Right lobe of liver (tissue), 6 donors: ENCODE results near the gene HIGD2A. TPM values are rescaled to one million over a fixed set of nuclear protein-coding genes. Genes with fewer than 3 reads are reported as not detected.

Experiments
- ATAC-seq, 4 donors: fragments of 200-7000 bp; cut with Tn5 transposase; one replicate each; pipeline ENCODE4 v1.9.1; 2020; ENCODE audit warnings: mild to moderate bottlenecking in 4 of 4, moderate library complexity in 4 of 4
- DNase-seq, 3 donors: peaks; one replicate each; pipeline ENCODE4 v3.0.0-alpha.2; 2020
- H3K27ac ChIP-seq, 3 donors: fragments of 200-600 bp; one replicate each; pipeline ENCODE4 v1.8.0; 2022
- H3K27me3 ChIP-seq, 2 donors: fragments of 200-600 bp; one replicate each; pipeline ENCODE4 v1.8.0; 2022
- H3K36me3 ChIP-seq, 4 donors: fragments of 200-600 bp; sonication (generic) in 1 of 4; one replicate each; pipeline versions ENCODE4 v1.5.1 to v1.8.0; 2017 to 2022; ENCODE audit warnings: control low read depth in 1 of 4
- H3K4me1 ChIP-seq, 4 donors: fragments of 200-600 bp; sonication (generic) in 1 of 4; one replicate each; pipeline versions ENCODE4 v1.5.1 to v1.8.0; 2017 to 2022; ENCODE audit warnings: control low read depth in 1 of 4
- H3K4me3 ChIP-seq, 3 donors: fragments of 200-600 bp; one replicate each; pipeline ENCODE4 v1.8.0; 2022
- H3K9me3 ChIP-seq, 4 donors: fragments of 200-600 bp; sonication (generic) in 1 of 4; one replicate each; pipeline versions ENCODE4 v1.5.1 to v1.8.0; 2017 to 2022; ENCODE audit warnings: control low read depth in 1 of 4
- POLR2A ChIP-seq: fragments of 450-650 bp; IDR thresholded peaks from one replicate; pipeline ENCODE4 v1.6.1; 2017; ENCODE audit warnings: antibody characterized with exemption, mild to moderate bottlenecking
- WGBS: methylation state at CpG from one replicate; pipeline ENCODE4 v1.1.6; 2018; ENCODE audit warnings: low coverage, low lambda C conversion rate; ENCODE audit not compliant: insufficient coverage; ENCODE audit errors: missing lambda C conversion rate; 5-methylcytosine and 5-hydroxymethylcytosine counted together
- intact Hi-C, 2 donors: fragments of 100-400 bp; cut with DNase I; formaldehyde crosslinking; loops; one replicate each; pipeline versions ENCODE4 v1.11.2 to v1.14.1; 2022
- total RNA-seq, 6 experiments: library from RNA; depleted of rRNA in 2 of 6; stranded (reverse); fragments of >200 nt in 2 of 6; fragmentation: NEBNext Ultra II Directional in 3 of 6; extraction: Animal tissue kit (Norgen Biotek cat#: 25700) in 3 of 6; gene quantifications; one replicate each; pipeline versions ENCODE4 v1.1.0 to v1.2.4, GENCODE V29; 2016 to 2023
- TF ChIP-seq, protein P1 (sequence below), 4 donors: fragments of 200-600 bp in 3 of 4; fragments of 450-650 bp in 1 of 4; IDR thresholded peaks; one replicate each; pipeline versions ENCODE4 v1.5.1 to v1.8.0; 2016 to 2022; ENCODE audit warnings: antibody characterized with exemption in 4 of 4, mild to moderate bottlenecking in 2 of 4
- donor health status: DM: no; HTN: yes; CAD: no.
- donor health status: DM: no; HTN: no; CAD: no.
- donor health status: DM: no; HTN: no; CAD: no.
- donor health status: DM: no; HTN: yes; CAD: no.
- donor health status: DM: no; HTN: yes; CAD: no.

Gene HIGD2A
- total RNA-seq, 6 experiments from 2014 or later: 39.0 to 107 (median 56.5) TPM

DNA sequence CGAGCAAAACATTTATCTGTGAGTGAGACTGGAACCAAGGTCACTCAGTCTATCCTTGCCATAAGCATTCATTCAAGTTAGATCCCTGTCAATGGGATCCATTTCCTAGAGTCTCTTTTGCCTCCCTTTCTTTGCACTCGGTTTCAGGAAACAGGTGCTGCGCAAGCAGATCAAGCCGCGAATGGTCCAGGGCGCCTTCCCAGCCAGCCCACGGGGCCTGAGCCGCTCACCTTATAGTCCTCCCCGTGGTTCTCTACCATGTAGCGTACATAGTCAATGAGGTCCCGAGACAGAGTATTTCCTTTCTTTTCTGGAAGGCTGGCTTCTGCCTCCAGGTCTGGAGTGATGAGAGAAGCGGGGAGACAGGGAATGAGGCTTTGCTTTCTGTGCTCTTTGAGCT, 3.6 kb upstream of the HIGD2A start:
- Histone ChIP-seq H3K9me3 (no peaks in the 10 kb centered on the region), H3K27me3 (no peaks in the 10 kb centered on the region), H3K27ac (no peak overlapping the region), H3K4me3 (no peak overlapping the region), H3K36me3 (peaks cover 0 to 30% (median 14%) of the 10 kb centered on the region in 4 donors), H3K4me1 (peaks cover 0 to 26% (median 6%) of the 10 kb centered on the region in 4 donors)
- ATAC-seq (no peak), DNase-seq (no peak)
- TF ChIP-seq, protein P1, sequence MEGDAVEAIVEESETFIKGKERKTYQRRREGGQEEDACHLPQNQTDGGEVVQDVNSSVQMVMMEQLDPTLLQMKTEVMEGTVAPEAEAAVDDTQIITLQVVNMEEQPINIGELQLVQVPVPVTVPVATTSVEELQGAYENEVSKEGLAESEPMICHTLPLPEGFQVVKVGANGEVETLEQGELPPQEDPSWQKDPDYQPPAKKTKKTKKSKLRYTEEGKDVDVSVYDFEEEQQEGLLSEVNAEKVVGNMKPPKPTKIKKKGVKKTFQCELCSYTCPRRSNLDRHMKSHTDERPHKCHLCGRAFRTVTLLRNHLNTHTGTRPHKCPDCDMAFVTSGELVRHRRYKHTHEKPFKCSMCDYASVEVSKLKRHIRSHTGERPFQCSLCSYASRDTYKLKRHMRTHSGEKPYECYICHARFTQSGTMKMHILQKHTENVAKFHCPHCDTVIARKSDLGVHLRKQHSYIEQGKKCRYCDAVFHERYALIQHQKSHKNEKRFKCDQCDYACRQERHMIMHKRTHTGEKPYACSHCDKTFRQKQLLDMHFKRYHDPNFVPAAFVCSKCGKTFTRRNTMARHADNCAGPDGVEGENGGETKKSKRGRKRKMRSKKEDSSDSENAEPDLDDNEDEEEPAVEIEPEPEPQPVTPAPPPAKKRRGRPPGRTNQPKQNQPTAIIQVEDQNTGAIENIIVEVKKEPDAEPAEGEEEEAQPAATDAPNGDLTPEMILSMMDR (IDR thresholded peaks at IDR 0.05): no peak
- no peak for TF ChIP-seq POLR2A
- WGBS: 88% methylated on average over 12 of the region's 12 CpGs
- intact Hi-C loops: no loop called here

DNA sequence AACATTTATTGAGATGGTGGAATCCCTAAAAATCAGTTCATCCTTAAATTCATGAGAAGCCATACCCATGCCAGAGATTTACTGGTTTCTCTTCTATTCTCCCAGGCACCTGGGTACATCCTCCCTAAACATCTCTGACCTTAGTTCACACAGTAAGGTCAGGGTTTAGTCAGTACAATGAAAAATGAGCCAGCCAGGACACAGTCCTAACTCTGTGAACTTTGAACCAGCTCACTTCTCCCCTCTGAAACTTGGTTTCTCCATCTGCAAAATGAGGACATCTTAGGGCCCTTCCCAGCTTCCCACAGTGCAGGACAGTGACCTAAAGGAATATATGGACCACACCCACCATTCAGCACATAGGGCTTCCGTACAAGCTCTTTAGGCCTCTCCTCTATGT, 2.1 kb upstream of the HIGD2A start:
- Histone ChIP-seq H3K9me3 (no peaks in the 10 kb centered on the region), H3K4me1 (peaks cover 0 to 27% (median 6%) of the 10 kb centered on the region in 4 donors), H3K36me3 (peaks cover 0 to 30% (median 14%) of the 10 kb centered on the region in 4 donors), H3K27ac (no peak overlapping the region), H3K4me3 (no peak overlapping the region), H3K27me3 (no peaks in the 10 kb centered on the region)
- ATAC-seq: no peak
- WGBS: 60% methylated on average over 1 of the region's 1 CpG
- intact Hi-C loops: no loop called here
- no peak for TF ChIP-seq POLR2A
- TF ChIP-seq, protein P1 (IDR thresholded peaks at IDR 0.05): no peak
- DNase-seq: no peak

- Histone ChIP-seq H3K27ac (no peak overlapping the region), H3K4me3 (peak overlapping the region; percentile 82 to 97 (median 93)), H3K36me3 (peaks cover 0 to 35% (median 12%) of the 10 kb centered on the region in 4 donors), H3K4me1 (peaks cover 0 to 27% (median 6%) of the 10 kb centered on the region in 4 donors), H3K27me3 (no peaks in the 10 kb centered on the region), H3K9me3 (no peaks in the 10 kb centered on the region)
- 33% methylated on average over 6 of the region's 8 CpGs for WGBS
- TF ChIP-seq, protein P1 (IDR thresholded peaks at IDR 0.05): no peak
- TF ChIP-seq POLR2A: no peak
- ATAC-seq (no peak), DNase-seq (no peak)
- intact Hi-C loops: no loop called here
Measured at GRCh38 chr5:176387384-176387925, 1.1 kb upstream of the HIGD2A start.

GRCh38 chr5:176388003-176388443, 528 bp upstream of the HIGD2A start:
- 2% methylated on average over 11 of the region's 29 CpGs for WGBS

More at GRCh38 chr5:176388003-176388443, 528 bp upstream of the HIGD2A start:
- intact Hi-C loops: no loop called here
- DNase-seq (no peak), ATAC-seq (no peak)
- Histone ChIP-seq H3K4me3 (peak overlapping the region; percentile 82 to 97 (median 93)), H3K4me1 (peaks cover 0 to 27% (median 6%) of the 10 kb centered on the region in 4 donors), H3K27me3 (no peaks in the 10 kb centered on the region), H3K27ac (peak overlapping the region in 1 of 3 donors; percentile 3), H3K9me3 (no peaks in the 10 kb centered on the region), H3K36me3 (peaks cover 0 to 35% (median 12%) of the 10 kb centered on the region in 4 donors)
- no peak for TF ChIP-seq POLR2A
- TF ChIP-seq, protein P1 (IDR thresholded peaks at IDR 0.05): no peak
